Calu3 (cell line): ENCODE results near the gene NTF4. TPM values are rescaled to one million over a fixed set of nuclear protein-coding genes. Genes with fewer than 3 reads are reported as not detected.
"Not testable (repeated sequence)": the region's sequence is repeated elsewhere in the genome, so short reads cannot be mapped to it uniquely, and the experiment has no call there.

Experiments
- BruUV-seq: library from RNA; stranded (reverse); fragments of 400-500 nt; replicated peaks from 2 replicates; lab custom pipeline; 2021; lab: Mats Ljungman, UMichigan
- CTCF ChIA-PET: fragments of 300-600 bp; sonication (Branson Sonifier 250); formaldehyde crosslinking; loops from one replicate; lab custom pipeline; 2022; ENCODE audit warnings: antibody characterized with exemption; lab: Charles Lee
- DNase-seq: peaks from one replicate; pipeline ENCODE4 v3.0.0; 2022
- H3K27ac Mint-ChIP-seq: one replicate; pipeline ENCODE4 v1.8.0; 2022; ENCODE audit warnings: mixed read lengths; ENCODE audit not compliant: unreplicated experiment
- H3K27me3 Mint-ChIP-seq: one replicate; pipeline ENCODE4 v1.8.0; 2022; ENCODE audit warnings: mixed read lengths; ENCODE audit not compliant: unreplicated experiment
- H3K36me3 Mint-ChIP-seq: one replicate; pipeline ENCODE4 v1.8.0; 2022; ENCODE audit warnings: mild to moderate bottlenecking, moderate library complexity, mixed read lengths; ENCODE audit not compliant: insufficient read depth, unreplicated experiment
- H3K4me1 Mint-ChIP-seq: one replicate; pipeline ENCODE4 v1.8.0; 2022; ENCODE audit warnings: mild to moderate bottlenecking, low read depth, mixed read lengths; ENCODE audit not compliant: unreplicated experiment
- H3K4me3 Mint-ChIP-seq: one replicate; pipeline ENCODE4 v1.8.0; 2022; ENCODE audit warnings: mild to moderate bottlenecking, low read depth, moderate library complexity, mixed read lengths; ENCODE audit not compliant: unreplicated experiment
- H3K9me3 Mint-ChIP-seq: one replicate; pipeline ENCODE4 v1.8.0; 2022; ENCODE audit warnings: low read depth, mixed read lengths; ENCODE audit not compliant: unreplicated experiment
- CTCF ChIP-seq: fragments of 200-600 bp; IDR thresholded peaks from one replicate; pipeline ENCODE4 v1.8.0; 2022; ENCODE audit warnings: antibody characterized with exemption; ENCODE audit not compliant: unreplicated experiment
- intact Hi-C: fragments of 100-400 bp; cut with micrococcal nuclease; formaldehyde crosslinking; loops from one replicate; pipeline ENCODE4 v1.10.0; 2022; ENCODE audit not compliant: unreplicated experiment
- total RNA-seq: library from RNA; stranded (reverse); gene quantifications from 2 replicates; pipeline ENCODE4 v1.2.3, GENCODE V29; 2022

NTF4 gene
- total RNA-seq, 1 experiment from 2014 or later = 0.83 TPM

- CTCF ChIA-PET = interaction anchor here (0.7 to 2.4 kb wide), 8 partner anchors 19 to 320 kb away, joined by 3 to 12 read pairs (median 6); partner anchors contain the start of genes GYS1 and RUVBL2
- H3K4me3 Mint-ChIP-seq, BruUV-seq, intact Hi-C loops, H3K9me3 Mint-ChIP-seq, H3K27ac Mint-ChIP-seq: not testable (repeated sequence)
- Mint-ChIP-seq H3K27me3 (peaks cover 37% of the 10 kb centered on the region), H3K4me1 (peaks cover 29% of the 10 kb centered on the region), H3K36me3 (peaks cover 12% of the 10 kb centered on the region)
- peak; percentile 63 for TF ChIP-seq CTCF
- DNase-seq = peak; percentile 76
Observed at GRCh38 chr19:49074869-49075268, 10.3 kb upstream of the NTF4 start.

DNA sequence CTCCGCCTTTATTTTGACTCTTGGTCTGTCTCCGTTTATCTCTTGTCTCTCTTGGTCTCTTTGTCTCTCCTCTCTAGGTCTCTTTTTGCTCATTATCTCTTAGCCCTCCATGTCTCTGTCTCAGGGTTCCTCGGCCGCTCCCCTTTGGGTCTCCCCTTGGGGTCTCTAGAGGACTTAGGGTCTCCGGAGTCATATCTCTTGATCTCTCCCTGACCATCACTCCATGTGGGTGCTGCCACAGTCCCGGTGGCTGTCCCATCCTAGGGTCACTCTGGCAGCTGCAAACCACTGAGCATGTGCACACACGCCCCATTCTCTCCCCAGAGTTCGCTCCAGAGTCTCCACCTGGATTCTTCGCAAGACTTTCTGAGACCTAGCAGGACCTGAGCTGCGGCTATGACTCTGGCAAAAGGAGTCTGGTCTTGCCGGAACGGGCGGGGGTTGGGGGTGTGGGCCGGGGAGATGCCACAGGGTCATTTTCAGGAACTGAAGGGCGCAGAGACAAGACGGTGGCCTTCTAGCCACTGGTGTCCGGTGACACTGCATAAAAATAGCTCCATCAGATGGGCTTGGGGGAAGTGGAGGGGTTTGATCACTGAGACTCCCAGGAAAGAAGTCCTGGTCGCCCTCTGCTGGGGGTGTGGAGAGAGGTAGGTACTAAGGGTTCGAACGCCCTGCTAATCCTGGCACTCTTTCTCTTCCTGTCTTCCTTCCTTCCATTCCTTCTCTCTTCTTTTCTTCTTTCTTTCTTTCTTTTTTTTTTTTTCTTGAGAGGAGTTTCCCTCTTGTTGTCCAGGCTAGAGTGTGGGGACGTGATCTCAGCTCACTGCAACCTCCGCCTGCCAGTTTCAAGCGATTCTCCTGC, 9.1 kb upstream of the NTF4 start:
- BruUV-seq = no TSS peak
- Mint-ChIP-seq H3K4me1 (peaks cover 29% of the 10 kb centered on the region), H3K27me3 (peaks cover 48% of the 10 kb centered on the region), H3K9me3 (peaks cover 4% of the 10 kb centered on the region), H3K36me3 (peaks cover 15% of the 10 kb centered on the region), H3K27ac (no peak overlapping the region), H3K4me3 (peak overlapping the region; percentile 2)
- intact Hi-C loops = no loop called here
- peak; percentile 74 for DNase-seq
- TF ChIP-seq CTCF = peak; percentile 58
- CTCF ChIA-PET = interaction anchor here (0.5 to 2.4 kb wide), 12 partner anchors 9 to 272 kb away, joined by 4 to 13 read pairs (median 6); partner anchors contain the start of genes GYS1, NTF4 and RUVBL2

- peaks cover 66% of the 10 kb centered on the region for H3K27me3 Mint-ChIP-seq
- CTCF ChIA-PET = no interaction called here
- H3K9me3 Mint-ChIP-seq = peaks cover 7% of the 10 kb centered on the region
- no peak for DNase-seq
- no peak overlapping the region for H3K4me3 Mint-ChIP-seq
- intact Hi-C loops = no loop called here
- TF ChIP-seq CTCF = no peak
- no peak overlapping the region for H3K27ac Mint-ChIP-seq
- H3K4me1 Mint-ChIP-seq = peaks cover 29% of the 10 kb centered on the region
- no TSS peak for BruUV-seq
- peaks cover 22% of the 10 kb centered on the region for H3K36me3 Mint-ChIP-seq
Observed at GRCh38 chr19:49071860-49072547, 7.4 kb upstream of the NTF4 start.

DNA sequence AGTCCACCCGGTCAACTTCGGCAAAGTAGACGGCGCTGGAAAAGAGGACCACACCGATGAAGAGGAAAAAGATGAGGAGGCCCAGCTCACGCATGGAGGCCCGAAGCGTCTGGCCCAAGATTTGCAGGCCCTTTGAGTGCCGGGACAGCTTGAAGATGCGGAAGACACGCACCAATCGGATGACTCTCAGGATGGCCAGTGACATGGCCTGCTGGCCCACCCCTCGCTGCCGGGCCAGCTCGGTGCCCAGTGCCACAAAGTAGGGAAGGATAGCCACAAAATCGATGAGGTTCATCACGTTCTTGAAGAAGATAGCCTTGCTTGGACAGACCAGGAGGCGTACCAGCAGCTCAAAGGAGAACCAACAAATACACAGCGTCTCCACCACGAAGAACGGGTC, 5.8 kb upstream of the NTF4 start:
- BruUV-seq = no TSS peak
- H3K9me3 Mint-ChIP-seq = peaks cover 7% of the 10 kb centered on the region
- no peak overlapping the region for H3K27ac Mint-ChIP-seq
- peaks cover 22% of the 10 kb centered on the region for H3K4me1 Mint-ChIP-seq
- CTCF ChIA-PET = interaction anchor here (0.6 kb wide), 1 partner anchor 11 kb away, joined by 3 read pairs; no protein-coding TSS in a partner anchor
- intact Hi-C loops = no loop called here
- TF ChIP-seq CTCF = no peak
- H3K36me3 Mint-ChIP-seq = peaks cover 22% of the 10 kb centered on the region
- H3K4me3 Mint-ChIP-seq = no peak overlapping the region
- peaks cover 82% of the 10 kb centered on the region for H3K27me3 Mint-ChIP-seq
- no peak for DNase-seq
